Prostate gland (tissue), 2 donors: ENCODE results near the gene DLST. TPM values are rescaled to one million over a fixed set of nuclear protein-coding genes. Genes with fewer than 3 reads are reported as not detected.

Source experiments
- DNase-seq: peaks from one replicate; pipeline ENCODE4 v3.0.0-alpha.2; 2019; ENCODE audit warnings: low spot score
- H3K27ac ChIP-seq, 2 donors: fragments of 200-600 bp; sonication (generic); 2 replicates each; pipeline ENCODE4 v1.5.1; 2017 to 2019
- H3K27me3 ChIP-seq: fragments of 200-600 bp; sonication (generic); replicated peaks from 2 replicates; pipeline ENCODE4 v1.5.1; 2019; ENCODE audit not compliant: insufficient read depth
- H3K36me3 ChIP-seq, 2 donors: fragments of 200-600 bp; sonication (generic); 1 replicate in 1 of 2; 2 replicates in 1 of 2; pipeline versions ENCODE4 v1.5.1 to v1.8.1; 2017 to 2019
- H3K4me1 ChIP-seq: fragments of 200-600 bp; sonication (generic); replicated peaks from 2 replicates; pipeline ENCODE4 v1.5.1; 2019
- H3K4me3 ChIP-seq, 2 donors: fragments of 200-600 bp; sonication (generic); 2 replicates each; pipeline ENCODE4 v1.5.1; 2017 to 2019
- H3K9me3 ChIP-seq: fragments of 200-600 bp; sonication (generic); 2 replicates; pipeline ENCODE4 v1.5.1; 2017
- CTCF ChIP-seq, 4 experiments: fragments of 200-600 bp in 2 of 4; fragments of 450-650 bp in 2 of 4; sonication (generic) in 2 of 4; IDR thresholded peaks; 1 replicate in 3 of 4; 2 replicates in 1 of 4; pipeline ENCODE4 v1.5.1; 2016 to 2019; ENCODE audit warnings: antibody characterized with exemption in 4 of 4, mild to moderate bottlenecking in 2 of 4, moderate library complexity in 2 of 4
- POLR2A ChIP-seq: fragments of 450-650 bp; IDR thresholded peaks from one replicate; pipeline ENCODE4 v1.6.1; 2016; ENCODE audit warnings: antibody characterized with exemption, mild to moderate bottlenecking
- POLR2AphosphoS5 ChIP-seq: sonication (generic); formaldehyde crosslinking; IDR thresholded peaks from one replicate; pipeline ENCODE4 v1.6.1; 2017; ENCODE audit warnings: antibody characterized with exemption
- WGBS: methylation state at CpG from one replicate; pipeline ENCODE4 v1.1.5; 2018; 5-methylcytosine and 5-hydroxymethylcytosine counted together
- intact Hi-C: fragments of 100-400 bp; cut with DNase I; formaldehyde crosslinking; loops from one replicate; pipeline ENCODE4 v1.14.2; 2022
- total RNA-seq, 2 donors: library from RNA; depleted of rRNA; stranded (reverse); fragments of >200 nt; gene quantifications; one replicate each; pipeline ENCODE4 v1.1.0, GENCODE V29; 2016

The DLST gene
- total RNA-seq, 2 donors from 2014 or later, result 44.9 to 93.0 TPM

GRCh38 chr14:74936731-74937130, 55.0 kb downstream of the DLST start:
- H3K4me3 ChIP-seq, result no peak overlapping the region
- no peak for DNase-seq
- no peak overlapping the region for H3K27ac ChIP-seq
- no peaks in the 10 kb centered on the region for H3K9me3 ChIP-seq
- intact Hi-C loops, result no loop called here
- H3K36me3 ChIP-seq, result no peaks in the 10 kb centered on the region
- H3K27me3 ChIP-seq, result no peaks in the 10 kb centered on the region
- no peaks in the 10 kb centered on the region for H3K4me1 ChIP-seq
- TF ChIP-seq POLR2AphosphoS5, result no peak
- TF ChIP-seq POLR2A, result no peak
- no peak for TF ChIP-seq CTCF (IDR thresholded peaks at IDR 0.05)
- 88% methylated on average over 8 of the region's 8 CpGs for WGBS

- H3K4me1 ChIP-seq, result no peaks in the 10 kb centered on the region
- TF ChIP-seq CTCF (IDR thresholded peaks at IDR 0.05) (no peak), POLR2AphosphoS5 (no peak), POLR2A (no peak)
- no peak for DNase-seq
Observed at GRCh38 chr14:74937171-74937570, 55.5 kb downstream of the DLST start.

GRCh38 chr14:74938531-74939495, 57.1 kb downstream of the DLST start:
- H3K27ac ChIP-seq, result peak overlapping the region in 1 of 2 donors; percentile 53
- H3K27me3 ChIP-seq, result no peaks in the 10 kb centered on the region
- 91% methylated on average over 10 of the region's 10 CpGs for WGBS
- H3K4me1 ChIP-seq, result no peaks in the 10 kb centered on the region
- no peaks in the 10 kb centered on the region for H3K36me3 ChIP-seq
- TF ChIP-seq CTCF (IDR thresholded peaks at IDR 0.05) (no peak), POLR2A (no peak), POLR2AphosphoS5 (no peak)
- no peak overlapping the region for H3K4me3 ChIP-seq
- H3K9me3 ChIP-seq, result no peaks in the 10 kb centered on the region
- DNase-seq, result no peak
- intact Hi-C loops, result no loop called here

More at GRCh38 chr14:74937171-74937570, 55.5 kb downstream of the DLST start:
- Histone ChIP-seq H3K27me3 (no peaks in the 10 kb centered on the region), H3K4me3 (no peak overlapping the region), H3K9me3 (no peaks in the 10 kb centered on the region), H3K27ac (no peak overlapping the region), H3K36me3 (no peaks in the 10 kb centered on the region)
- WGBS, result 79% methylated on average over 2 of the region's 2 CpGs
- intact Hi-C loops, result no loop called here

GRCh38 chr14:74940956-74941565, 59.3 kb downstream of the DLST start:
- DNase-seq, result no peak
- TF ChIP-seq POLR2A, result no peak
- Histone ChIP-seq H3K27me3 (no peaks in the 10 kb centered on the region), H3K9me3 (no peaks in the 10 kb centered on the region), H3K27ac (peak overlapping the region; percentile 49 to 53), H3K4me3 (no peak overlapping the region), H3K4me1 (no peaks in the 10 kb centered on the region), H3K36me3 (no peaks in the 10 kb centered on the region)
- intact Hi-C loops, result no loop called here
- 81% methylated on average over 18 of the region's 18 CpGs for WGBS

GRCh38 chr14:74941676-74942097, 60.0 kb downstream of the DLST start:
- no peak for DNase-seq
- no peaks in the 10 kb centered on the region for H3K9me3 ChIP-seq
- peak overlapping the region; percentile 49 to 53 for H3K27ac ChIP-seq
- H3K4me1 ChIP-seq, result no peaks in the 10 kb centered on the region
- WGBS, result 38% methylated on average over 13 of the region's 13 CpGs
- intact Hi-C loops, result no loop called here
- no peaks in the 10 kb centered on the region for H3K27me3 ChIP-seq
- H3K36me3 ChIP-seq, result no peaks in the 10 kb centered on the region
- no peak for TF ChIP-seq CTCF (IDR thresholded peaks at IDR 0.05)
- TF ChIP-seq POLR2AphosphoS5, result peak; percentile 9
- no peak for TF ChIP-seq POLR2A
- H3K4me3 ChIP-seq, result no peak overlapping the region
